Ureter (tissue), 1 donor: Measurements from ENCODE around the gene FGF8. TPM values are rescaled to one million over a fixed set of nuclear protein-coding genes. Genes with fewer than 3 reads are reported as not detected.
"Not testable (repeated sequence)": the region's sequence is repeated elsewhere in the genome, so short reads cannot be mapped to it uniquely, and the experiment has no call there.

Experiments used
- DNase-seq: peaks from one replicate; pipeline ENCODE4 v3.0.0-alpha.2; 2020; ENCODE audit warnings: low spot score
- total RNA-seq: library from RNA; stranded (reverse); gene quantifications from one replicate; pipeline ENCODE4 v1.2.4, GENCODE V29; 2023
- donor health status: DM: yes; HTN: yes; CAD: no.

Gene FGF8
- not detected for total RNA-seq

GRCh38 chr10:101775273-101776160 lies at the start of gene FGF8:
Gene FGF8 (minus strand): TSS chr10:101776114. CDS start chr10:101775900, 214 bp downstream.
- peak; percentile 42 for DNase-seq

- DNase-seq: no peak
These were observed 48.8 kb upstream of the FGF8 start for GRCh38 chr10:101824736-101825135.

- DNase-seq: no peak
These were observed 43.1 kb upstream of the FGF8 start for GRCh38 chr10:101818872-101819633.

- DNase-seq: peak; percentile 99
These were observed 42.4 kb upstream of the FGF8 start, which contains the start of gene OGA for GRCh38 chr10:101818119-101818871. Gene OGA (minus strand): TSS chr10:101818444. CDS start chr10:101818022, 422 bp downstream.

GRCh38 chr10:101817337-101818118 lies 41.6 kb upstream of the FGF8 start:
- DNase-seq: peak; percentile 93

GRCh38 chr10:101816913-101817336 lies 41.0 kb upstream of the FGF8 start:
- no peak for DNase-seq

GRCh38 chr10:101816376-101816775 lies 40.5 kb upstream of the FGF8 start:
- no peak for DNase-seq

GRCh38 chr10:101814466-101815071 lies 38.7 kb upstream of the FGF8 start:
- DNase-seq: no peak

GRCh38 chr10:101812606-101813005 lies 36.7 kb upstream of the FGF8 start:
- no peak for DNase-seq

GRCh38 chr10:101807158-101807557 lies 31.2 kb upstream of the FGF8 start:
- DNase-seq: no peak

GRCh38 chr10:101803511-101803910 lies 27.6 kb upstream of the FGF8 start:
- no peak for DNase-seq

- DNase-seq: no peak
These were observed 21.6 kb upstream of the FGF8 start for GRCh38 chr10:101797403-101798059.

- DNase-seq: no peak
These were observed 17.6 kb upstream of the FGF8 start for GRCh38 chr10:101793526-101793925.

- no peak for DNase-seq
These were observed 13.8 kb upstream of the FGF8 start for GRCh38 chr10:101789686-101790085.

- DNase-seq: not testable (repeated sequence)
These were observed 13.3 kb upstream of the FGF8 start for GRCh38 chr10:101789231-101789630.

GRCh38 chr10:101785801-101786200 lies 9.9 kb upstream of the FGF8 start:
- DNase-seq: no peak

- no peak for DNase-seq
These were observed 8.6 kb upstream of the FGF8 start for GRCh38 chr10:101784558-101784957.

GRCh38 chr10:101783736-101784118 lies 7.8 kb upstream of the FGF8 start:
- DNase-seq: no peak

- DNase-seq: peak; percentile 86
These were observed 7.2 kb upstream of the FGF8 start, which contains the start of gene NPM3 for GRCh38 chr10:101782811-101783735. Gene NPM3 (minus strand): TSS chr10:101783446. CDS start chr10:101783390, 56 bp downstream.
